G401.6 (cell line): Measurements from ENCODE around the gene MRAP.

Experiments used
- FAIRE-seq: peaks from 2 replicates; lab custom pipeline; 2012; peaks lifted over from hg19 to GRCh38; lab: Jason Lieb, UNC

The MRAP gene

DNA sequence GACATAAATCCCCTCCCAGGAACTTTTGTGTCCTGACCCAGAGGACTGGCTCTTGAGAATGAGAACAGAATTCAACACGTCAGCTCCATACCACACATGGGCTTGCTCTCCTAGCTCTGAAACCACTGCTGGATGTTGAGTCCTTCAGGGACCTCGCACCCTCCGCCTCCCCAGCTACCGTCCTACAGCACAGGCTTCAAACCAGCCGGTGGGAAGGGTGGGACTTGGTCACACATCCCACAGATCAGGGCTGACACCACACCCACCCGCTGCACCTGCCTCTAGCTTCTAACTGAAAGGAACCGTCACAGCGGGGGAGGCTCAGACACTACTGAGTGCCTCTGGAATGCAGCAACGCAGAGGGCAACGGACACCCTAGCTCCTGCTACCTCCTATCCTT is 24.0 kb downstream of the MRAP start:
- FAIRE-seq: no peak

DNA sequence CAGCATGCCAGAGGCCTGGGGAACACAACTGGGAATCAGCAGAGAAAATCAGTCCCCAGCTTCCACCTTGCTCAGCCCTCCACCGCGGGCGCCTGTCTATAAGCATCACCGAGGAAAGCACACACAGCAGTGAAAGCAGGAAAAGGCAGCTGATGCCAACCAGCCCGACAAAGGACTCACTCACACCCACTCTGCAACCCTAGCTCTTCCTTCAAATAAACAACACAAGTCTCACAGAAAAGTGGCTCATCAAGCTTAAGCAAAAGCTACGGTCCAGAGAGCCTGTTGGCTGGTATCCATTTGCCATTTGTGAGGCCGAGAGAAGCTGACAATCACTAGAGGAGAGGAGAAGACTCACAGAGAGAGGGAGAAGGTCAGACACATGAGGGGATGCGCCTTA is 27.1 kb downstream of the MRAP start:
- FAIRE-seq: no peak

DNA sequence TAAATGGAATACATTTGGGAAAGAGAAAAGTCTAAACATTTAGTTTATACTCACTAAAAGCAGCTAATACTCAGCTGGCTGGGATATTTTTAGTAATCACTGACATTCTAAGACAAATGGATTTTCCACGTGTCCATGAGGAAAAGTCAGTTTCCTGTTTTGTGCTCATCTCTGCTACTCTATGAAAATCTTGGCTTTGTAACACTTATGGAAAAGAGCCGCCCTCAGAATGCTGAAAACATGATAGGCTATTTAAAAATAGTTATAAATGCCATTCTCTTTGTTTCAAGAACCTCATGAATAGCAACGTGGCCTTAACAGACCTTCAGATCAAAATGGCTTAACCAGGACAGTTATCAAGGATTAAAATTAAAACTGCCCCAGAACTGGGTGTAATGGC is 29.9 kb downstream of the MRAP start:
- FAIRE-seq: no peak

DNA sequence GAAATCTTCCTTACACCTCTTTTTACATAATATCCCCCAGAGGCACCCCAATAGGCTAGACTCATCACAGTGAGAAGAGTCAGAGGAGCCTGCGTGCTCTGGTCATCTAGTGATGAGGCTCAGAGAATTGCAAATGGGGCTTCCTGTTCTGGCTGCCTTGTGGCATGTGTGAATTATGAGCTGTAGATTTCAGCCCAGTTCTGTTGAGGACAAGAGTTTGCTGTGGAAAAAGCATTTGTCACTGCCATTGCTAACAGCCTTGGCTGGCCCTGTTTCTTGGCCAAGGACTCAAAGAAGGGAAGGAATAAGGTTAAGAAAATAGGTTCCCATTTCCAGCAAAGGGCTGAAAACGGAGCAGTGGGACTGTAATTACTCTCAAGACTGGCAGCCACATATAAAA is 30.7 kb downstream of the MRAP start:
- FAIRE-seq: no peak

DNA sequence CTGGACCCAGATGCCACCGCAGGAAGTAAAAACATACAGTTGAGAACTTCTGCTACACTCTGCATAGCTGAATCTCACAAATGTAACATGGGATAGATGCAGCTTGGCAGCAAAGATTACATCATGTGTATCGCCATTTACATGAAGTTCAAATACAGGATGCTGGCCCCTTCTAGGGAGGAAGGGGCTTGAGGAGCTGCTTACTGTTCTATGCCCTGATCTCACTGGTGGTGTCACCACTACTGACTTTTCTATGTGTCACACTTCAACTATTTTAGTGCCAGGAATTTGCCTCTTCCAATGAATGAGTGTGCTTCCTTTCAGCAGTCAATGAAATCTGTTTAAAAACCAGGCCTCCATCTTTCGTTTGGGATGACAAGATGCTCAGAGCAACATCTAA is 31.1 kb downstream of the MRAP start:
- no peak for FAIRE-seq

DNA sequence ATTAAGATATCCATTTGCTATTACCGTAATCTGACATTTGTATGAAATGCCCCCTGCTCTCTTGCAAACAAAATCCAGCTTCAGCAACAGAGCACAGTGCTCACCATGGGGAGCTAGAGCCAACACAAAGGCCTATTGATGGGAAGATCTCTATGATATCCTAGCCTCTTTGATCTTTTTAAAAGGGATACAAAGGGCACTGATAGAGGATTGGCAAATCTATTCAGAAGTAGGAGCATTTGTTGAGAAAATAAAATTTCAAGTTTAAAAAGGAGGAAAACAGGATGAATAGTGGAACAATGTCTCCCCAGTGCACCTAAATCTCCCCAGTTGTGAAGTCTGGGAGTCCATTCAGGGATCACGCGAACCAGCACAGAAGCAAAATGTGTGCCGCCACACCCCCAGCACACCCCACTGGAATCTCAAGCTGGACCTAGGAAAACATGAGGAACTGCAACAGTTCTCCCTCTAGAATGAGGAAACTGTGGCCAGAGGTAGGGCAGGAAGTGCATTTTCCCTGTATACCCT is 32.2 kb downstream of the MRAP start:
- FAIRE-seq: no peak

DNA sequence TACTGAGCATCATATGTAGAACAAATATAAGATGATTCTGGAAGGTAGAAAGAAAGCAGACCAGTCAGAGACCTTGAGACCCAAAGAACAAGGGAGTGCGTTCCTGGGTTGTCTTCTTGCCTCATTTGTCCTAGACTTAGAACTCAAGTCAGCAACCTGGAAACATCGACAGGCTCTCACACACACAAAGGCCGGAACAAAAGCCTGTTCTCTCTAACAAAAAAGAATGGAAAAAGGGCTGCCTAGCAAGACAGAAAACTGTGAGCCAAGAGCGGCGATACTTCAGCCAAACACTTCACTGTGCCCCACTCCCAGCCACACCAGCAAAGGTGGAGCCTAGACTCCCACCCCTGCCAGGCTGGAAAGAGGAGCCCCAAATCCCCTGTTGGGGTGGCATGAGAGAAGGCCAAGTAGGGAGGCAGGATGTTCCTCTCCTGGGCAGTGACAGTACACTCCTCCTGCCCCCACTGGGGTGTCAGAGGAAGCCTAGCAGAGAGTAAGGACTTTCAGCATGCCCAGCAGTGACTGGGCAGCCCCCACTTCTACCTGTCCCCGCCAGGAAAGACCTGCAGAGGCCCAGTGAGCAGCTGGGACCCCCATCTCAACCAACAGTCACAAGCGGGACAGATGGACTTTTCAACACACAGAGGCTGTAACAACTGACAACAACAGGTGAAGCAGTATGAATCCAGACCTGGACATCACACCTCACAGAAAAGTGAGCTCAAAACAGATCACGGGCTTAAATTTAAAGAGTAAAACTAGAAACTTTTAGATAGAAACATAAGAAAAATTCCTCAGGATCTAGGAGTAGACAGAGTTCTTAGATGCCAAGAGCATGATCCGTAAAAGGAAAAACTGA is 33.0 kb downstream of the MRAP start:
- FAIRE-seq: no peak

DNA sequence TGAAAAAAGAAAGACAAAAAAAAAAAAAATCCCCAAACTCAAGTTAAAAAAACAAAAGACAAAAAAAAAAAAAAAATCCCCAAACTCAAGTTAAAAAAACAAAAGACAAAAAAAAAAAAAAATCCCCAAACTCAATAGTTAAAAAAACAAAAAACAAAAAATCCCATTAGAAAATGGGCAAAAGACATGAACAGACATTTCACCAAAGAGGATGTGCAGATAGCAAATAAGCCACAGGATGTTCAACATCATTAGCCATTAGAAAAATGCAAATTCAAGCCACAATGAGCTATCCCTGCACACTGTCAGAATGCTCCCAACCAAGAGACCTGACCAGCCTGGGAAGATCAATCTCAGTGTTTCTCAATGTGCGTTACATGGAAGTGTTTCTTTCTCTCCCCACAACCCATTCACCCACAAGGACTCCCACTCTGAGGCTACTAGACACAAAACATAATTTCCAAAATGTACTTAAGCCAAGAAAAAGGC is 33.9 kb downstream of the MRAP start:
- peak; percentile 88 for FAIRE-seq

DNA sequence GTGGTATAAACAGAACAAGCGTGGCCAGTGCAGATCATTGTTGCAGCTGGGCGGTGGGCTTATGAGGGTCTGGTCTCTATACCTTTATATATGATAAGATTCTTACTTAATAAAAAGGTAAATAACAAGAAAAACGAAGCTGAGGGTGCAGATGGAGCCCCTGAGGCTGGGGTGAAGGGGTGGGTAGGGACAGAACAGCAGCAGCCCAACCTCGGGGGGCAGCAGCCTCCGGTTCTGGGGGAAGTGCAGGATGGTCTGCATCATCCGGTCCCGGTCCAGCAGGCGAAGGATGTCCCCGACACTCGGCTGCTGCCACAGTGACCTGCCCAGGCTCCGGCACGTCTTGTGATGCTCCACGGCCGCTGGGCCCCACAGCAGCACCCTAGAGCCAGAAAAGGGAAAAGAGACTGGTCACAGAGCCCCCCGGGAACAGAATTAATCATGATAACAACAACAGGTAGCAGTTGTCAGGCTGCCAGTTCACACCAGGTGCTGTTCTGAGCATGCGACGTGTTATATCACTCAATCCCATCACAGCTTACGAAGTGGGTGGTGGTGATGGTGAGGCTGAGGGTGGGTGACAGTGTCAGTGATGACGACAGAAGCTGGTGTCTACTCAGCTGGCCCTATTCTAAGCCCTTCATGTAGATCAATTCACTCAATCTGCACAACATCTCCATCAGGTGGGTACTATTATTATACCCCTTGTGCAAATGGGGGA is 35.5 kb downstream of the MRAP start:
- FAIRE-seq: no peak

DNA sequence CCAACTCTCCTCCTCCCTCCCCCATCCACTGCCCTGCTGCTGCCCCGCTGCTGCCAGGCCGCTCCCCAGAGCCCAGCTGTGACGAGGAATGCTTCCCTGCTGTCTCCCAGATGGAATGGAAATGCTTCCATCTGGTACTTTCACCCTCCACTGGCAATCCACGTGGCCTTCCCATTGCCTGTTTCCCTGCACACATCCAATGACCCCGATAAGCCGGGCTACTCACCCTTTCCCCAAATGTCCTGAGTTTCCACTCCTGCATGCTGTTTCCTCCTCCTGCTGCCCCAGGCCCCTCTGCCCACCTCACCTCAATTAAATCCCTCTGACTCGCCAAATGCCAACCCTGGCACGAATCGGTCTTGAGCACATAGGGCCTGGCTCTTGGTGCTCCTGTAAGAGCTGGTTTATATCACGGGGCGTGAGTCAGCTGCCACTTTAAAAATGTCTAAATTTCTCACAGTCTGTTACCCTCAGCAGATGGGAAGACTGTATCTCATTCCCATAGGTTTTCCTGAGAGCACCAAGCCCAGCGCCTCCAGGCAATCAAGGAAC is 36.4 kb downstream of the MRAP start:
- no peak for FAIRE-seq

DNA sequence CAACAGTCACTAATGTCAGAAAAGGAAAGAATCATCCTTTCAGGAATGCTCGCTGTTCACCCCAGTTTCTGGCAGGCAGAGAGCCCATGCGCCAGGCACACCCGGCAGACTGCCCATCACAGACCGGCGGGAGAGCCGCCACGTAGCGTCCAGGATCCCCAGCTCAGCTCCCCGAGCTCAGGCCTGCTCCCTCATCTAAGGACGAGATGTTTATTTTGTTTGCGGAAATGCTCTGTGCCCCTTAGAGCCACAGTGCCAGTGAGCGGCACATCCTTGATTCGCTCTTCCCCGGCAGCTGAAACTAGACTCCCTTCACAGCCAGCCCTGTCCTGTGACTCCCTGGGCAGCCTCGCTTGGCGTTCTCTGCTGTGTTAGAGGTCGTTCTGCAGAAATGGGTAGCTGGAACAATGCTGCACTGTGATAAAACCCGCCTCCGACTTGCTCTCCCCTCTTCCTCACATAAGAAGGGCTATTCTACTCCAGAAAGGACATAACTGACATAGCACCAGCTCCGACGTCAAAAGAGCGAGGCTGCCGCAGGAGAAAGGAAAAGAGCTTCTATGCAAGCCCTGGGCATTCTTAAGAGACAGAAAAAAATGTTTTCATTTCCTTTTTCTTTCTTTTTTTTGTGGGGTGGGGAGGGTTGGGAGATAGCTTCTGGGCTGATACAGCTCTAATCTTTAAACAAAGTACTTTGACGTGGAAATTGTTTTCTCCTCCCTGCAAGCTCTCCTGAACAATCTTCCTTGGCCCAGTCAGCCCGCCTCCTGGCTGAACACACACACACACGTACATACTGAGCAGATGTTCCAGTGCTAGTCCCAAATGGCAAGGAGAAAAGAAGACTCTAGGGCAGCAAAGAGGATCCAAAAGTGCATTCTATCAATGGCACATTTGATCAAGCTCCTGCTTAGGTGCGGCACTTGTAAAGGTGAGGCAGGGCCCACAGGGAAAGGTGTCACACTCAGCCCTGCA is 37.2 kb downstream of the MRAP start:
- FAIRE-seq: no peak

DNA sequence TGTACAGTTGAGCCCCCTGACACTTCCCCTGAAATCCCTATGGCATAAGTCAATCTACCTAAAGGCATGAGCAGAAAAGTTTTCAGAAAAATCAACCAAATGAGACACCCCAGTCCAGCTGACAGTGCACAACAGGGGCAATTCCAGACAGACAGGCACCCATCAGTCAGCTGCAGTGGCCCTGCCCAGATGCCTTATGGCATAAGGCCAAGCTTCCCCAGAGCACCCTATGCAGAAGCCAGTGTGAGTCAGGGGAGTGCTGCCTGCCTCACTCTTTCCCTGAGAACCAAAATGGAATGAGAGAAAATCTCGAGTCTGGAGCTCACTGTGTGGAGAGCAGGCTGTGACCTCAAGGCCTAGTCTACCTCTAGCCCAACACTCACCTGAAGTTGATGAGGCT is 38.1 kb downstream of the MRAP start:
- no peak for FAIRE-seq

DNA sequence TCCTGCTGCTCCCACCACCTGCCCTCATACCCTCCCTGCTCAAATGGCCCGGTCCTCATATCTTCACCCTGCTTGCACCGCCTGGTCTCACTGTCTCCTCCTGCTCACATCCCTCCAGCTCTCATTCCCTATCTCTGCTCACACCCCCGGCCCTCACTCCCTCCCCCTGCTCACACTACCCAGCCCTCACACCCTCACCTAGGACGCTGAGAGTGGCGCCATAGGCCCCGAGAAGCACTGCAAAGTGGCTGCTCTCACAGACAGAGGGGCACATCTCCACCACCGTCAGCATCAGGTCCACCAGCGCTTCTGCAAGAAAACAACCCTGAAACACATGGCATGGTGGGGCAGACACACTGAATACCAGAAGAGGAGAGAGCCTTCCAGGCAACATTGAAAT is 38.6 kb downstream of the MRAP start:
- no peak for FAIRE-seq

DNA sequence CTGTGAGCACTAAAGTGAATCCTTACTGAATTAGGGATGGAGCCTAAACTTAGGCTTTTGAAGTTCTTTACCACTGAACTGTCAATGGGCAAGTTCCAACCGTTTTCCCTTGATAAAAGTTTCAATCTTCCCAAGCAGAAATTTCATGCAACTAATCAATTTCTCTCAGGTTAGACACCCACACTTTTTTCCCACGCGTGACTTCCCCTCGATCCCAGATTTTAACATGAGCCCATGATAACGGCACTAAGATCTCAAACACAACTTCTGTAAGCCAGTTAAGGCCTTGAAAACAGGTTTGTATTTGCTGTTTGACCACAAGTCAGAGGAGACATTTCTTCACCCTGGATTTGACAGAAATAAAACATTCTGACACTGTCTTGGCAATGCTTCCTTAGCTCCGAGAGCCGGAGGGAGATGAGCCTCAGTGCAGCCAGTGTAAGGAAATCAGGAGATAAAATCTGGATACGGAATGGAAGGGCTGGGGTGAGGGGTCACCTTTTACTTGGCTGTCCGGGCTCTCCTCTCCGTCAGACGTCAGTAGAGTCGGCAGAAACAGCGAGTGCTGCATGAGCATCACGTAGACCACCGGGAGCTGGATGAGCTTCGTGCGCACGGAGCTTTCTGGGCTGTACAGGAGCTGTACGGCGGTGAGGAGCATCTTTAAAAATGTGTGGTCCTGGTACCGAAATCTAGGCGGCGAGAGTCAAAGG is 39.7 kb downstream of the MRAP start:
- FAIRE-seq: no peak

DNA sequence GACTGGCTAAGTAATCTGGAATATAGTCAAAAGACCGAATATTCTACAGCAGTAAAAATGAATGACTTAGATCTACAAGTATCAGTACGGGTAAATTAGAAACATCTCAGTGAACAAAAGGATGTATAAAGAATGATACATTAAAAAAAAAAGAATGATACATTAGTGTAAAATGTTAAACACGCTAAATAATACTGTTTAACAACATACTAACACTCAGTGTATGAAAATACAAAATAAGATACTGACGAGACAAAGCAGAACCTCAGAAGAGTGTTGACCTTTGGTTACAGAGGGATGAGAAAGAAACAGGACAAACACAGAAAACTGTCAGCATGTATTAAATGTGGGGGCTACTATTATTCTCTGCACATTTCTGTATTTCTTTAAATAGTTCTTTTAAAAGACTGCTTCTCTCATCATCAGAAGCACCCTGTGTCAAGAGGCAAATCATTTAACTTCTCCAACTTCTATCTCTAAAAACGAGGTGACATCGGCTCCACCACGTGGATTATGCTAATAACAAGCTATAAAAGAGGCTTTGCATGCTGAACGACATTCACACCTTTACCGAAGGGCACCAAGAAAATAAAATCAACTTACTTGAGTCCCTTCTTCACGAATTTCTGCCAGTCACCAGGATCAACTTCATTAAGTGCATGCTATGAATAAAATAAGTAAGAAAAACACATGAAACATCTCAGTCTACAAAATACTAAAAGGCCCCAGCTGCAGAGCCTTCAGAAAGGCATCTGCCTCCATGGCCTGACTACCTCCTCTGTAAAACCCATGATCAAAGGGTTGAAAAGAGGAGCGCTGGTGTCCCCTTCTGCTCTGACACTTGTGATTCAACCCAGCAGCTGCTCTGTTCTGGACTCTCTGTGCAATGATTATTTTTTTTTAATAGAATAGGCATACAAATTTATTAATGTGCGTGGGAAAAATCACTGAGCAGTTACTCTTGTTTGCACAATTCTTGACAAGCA is 42.5 kb downstream of the MRAP start:
- FAIRE-seq: no peak

DNA sequence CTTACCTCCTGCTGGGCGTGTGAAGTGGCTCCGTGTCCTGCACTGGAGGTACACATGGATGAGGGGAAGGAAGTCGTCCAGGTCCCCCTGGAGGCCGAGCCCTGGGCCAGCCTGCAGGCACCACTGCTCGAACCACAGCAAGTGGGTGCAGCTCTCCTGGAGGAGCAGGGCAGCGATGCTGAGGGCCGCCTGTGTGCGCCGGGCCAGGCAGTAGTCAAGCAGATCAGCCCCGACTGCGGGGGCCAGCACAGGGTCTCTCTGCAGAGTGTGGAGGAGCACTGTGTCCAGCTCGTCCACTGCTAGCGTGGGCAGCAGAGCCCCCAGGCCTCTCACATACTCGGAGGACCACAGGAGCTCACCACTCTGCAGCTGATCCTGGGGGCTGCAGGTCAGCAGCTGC is 48.3 kb downstream of the MRAP start:
- FAIRE-seq: no peak

DNA sequence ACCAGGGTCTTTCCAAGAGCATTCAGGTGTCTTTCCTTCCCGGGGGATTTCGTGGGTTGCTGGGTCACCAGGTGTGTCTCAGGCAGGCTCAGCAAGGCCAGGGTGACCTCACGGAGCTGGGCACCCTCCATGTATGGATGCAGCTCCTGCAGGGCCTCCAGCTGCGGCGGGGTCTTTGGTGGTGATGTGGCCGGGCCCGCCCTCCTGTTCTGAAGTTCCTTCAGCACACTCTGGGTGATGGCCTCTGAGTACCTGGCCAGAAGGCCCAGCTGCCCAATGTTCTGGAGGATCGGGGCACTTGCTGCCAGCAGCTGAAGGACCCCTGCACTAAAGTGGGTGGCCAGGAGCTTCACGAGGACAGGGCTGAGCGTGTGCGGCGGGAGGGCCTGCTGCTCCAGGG is 48.7 kb downstream of the MRAP start:
- FAIRE-seq: no peak

DNA sequence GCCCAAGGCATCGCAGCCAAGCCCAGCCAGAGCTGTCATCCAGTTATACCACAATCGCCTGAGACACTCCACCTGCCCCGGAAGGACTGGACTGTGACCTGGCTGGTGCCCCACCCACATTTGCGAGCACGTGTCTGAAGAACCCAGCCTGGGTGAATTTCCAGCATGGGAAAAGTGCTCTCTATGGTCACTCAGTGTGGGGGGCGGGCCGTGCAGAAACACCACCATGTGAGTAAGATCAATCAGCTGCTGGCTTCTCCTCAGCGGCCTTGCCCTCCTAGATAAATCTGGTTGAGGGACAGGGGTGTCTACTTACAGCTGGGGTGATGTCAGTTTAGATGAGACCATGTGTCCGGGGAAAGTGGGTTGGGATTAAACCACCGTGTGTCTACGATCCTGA is 49.3 kb downstream of the MRAP start:
- FAIRE-seq: no peak

DNA sequence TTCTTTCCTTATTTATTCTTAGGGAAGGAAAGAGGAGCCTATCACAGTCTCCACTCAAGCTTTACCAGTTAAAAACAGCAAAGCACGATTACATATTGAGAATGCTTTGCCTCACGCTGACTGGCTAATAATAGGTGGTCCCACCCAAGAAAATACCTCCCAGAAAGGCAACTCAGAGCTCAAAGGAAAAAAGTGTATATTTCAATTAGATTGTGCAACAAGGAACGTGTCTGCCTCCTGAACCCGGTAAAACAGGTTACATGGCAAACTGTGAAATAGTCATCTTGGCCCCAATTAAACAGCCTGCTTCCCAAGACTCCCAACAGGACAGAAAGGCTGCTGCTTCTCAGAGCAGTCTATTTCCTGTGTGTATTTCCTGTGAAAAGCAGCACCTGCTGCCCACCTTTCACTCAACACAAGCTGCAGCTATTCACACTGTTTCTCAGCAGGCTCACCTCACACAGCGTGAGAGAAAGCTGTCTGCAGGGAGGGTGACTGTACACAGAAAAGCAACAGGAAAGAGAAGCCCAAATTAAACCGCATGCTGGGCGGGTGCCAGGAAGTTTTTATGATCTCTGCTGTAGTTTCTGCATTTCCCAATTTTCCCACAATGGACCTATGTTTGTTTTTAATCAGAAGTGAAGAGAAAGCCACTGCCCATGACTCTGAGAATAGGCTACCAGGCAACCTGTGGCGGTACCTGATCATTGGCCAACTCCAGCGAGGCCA is 50.1 kb downstream of the MRAP start:
- FAIRE-seq: no peak
